Left lung (tissue), 10 donors: ENCODE measurements around the gene MCM10. TPM values are rescaled to one million over a fixed set of nuclear protein-coding genes. Genes with fewer than 3 reads are reported as not detected.
"Not testable (repeated sequence)": the region's sequence is repeated elsewhere in the genome, so short reads cannot be mapped to it uniquely, and the experiment has no call there.

Source experiments
- ATAC-seq: fragments of 200-7000 bp; cut with Tn5 transposase; one replicate; pipeline ENCODE4 v1.9.1; 2020; ENCODE audit warnings: moderate library complexity
- DNase-seq, 4 donors: peaks; one replicate each; pipeline ENCODE4 v3.0.0-alpha.2; 2013 to 2020
- H3K27ac ChIP-seq, 2 donors: fragments of 200-600 bp; sonication (generic) in 1 of 2; one replicate each; pipeline versions ENCODE4 v1.5.0 to v1.8.0; 2020 to 2021
- H3K27me3 ChIP-seq, 2 donors: fragments of 200-600 bp; sonication (generic) in 1 of 2; one replicate each; pipeline versions ENCODE4 v1.5.0 to v1.8.0; 2020 to 2021
- H3K36me3 ChIP-seq, 2 donors: fragments of 200-600 bp; sonication (generic) in 1 of 2; one replicate each; pipeline versions ENCODE4 v1.5.0 to v1.8.0; 2020 to 2021
- H3K4me1 ChIP-seq, 2 donors: fragments of 200-600 bp; one replicate each; pipeline ENCODE4 v1.8.0; 2021
- H3K4me3 ChIP-seq, 2 donors: fragments of 200-600 bp; sonication (generic) in 1 of 2; one replicate each; pipeline versions ENCODE4 v1.5.0 to v1.8.0; 2020 to 2021; ENCODE audit warnings: mild to moderate bottlenecking in 1 of 2
- H3K9me3 ChIP-seq, 2 donors: fragments of 200-600 bp; sonication (generic) in 1 of 2; one replicate each; pipeline versions ENCODE4 v1.5.0 to v1.8.0; 2020 to 2021
- CTCF ChIP-seq, 2 donors: fragments of 200-600 bp; sonication (generic) in 1 of 2; IDR thresholded peaks; one replicate each; pipeline versions ENCODE4 v1.5.0 to v1.8.0; 2021; ENCODE audit warnings: antibody characterized with exemption in 2 of 2
- intact Hi-C, 2 donors: fragments of 100-400 bp; cut with DNase I; formaldehyde crosslinking; loops; one replicate each; pipeline versions ENCODE4 v1.11.2 to v1.14.2; 2022
- polyA plus RNA-seq, 6 donors: library from polyadenylated mRNA; unstranded; fragments of 120-200 nt; gene quantifications; one replicate each; pipeline ENCODE4 v1.2.1, GENCODE V29; 2013; ENCODE audit not compliant: insufficient read length in 6 of 6
- total RNA-seq, 2 donors: library from RNA; stranded (reverse); fragmentation: NEBNext Ultra II Directional; extraction: Animal tissue kit (Norgen Biotek cat#: 25700); gene quantifications; one replicate each; pipeline ENCODE4 v1.2.1, GENCODE V29; 2021
- donor health status: DM: no; HTN: yes; CAD: no.
- donor health status: DM: no; HTN: no; CAD: no.

MCM10 gene
- total and polyA plus RNA-seq, 8 donors, result 4.2 to 13.1 (median 9.2) TPM

- Histone ChIP-seq H3K27ac (no peak overlapping the region), H3K36me3 (no peaks in the 10 kb centered on the region), H3K27me3 (peaks cover 0 to 15% of the 10 kb centered on the region in 2 donors), H3K9me3 (no peaks in the 10 kb centered on the region), H3K4me3 (no peak overlapping the region), H3K4me1 (no peaks in the 10 kb centered on the region)
- no peak for DNase-seq
- no peak for TF ChIP-seq CTCF (IDR thresholded peaks at IDR 0.05)
- intact Hi-C loops, result no loop called here
- no peak for ATAC-seq
Measured at GRCh38 chr10:13231190-13231589, 69.8 kb downstream of the MCM10 start.

- Histone ChIP-seq H3K4me3 (no peak overlapping the region), H3K27ac (no peak overlapping the region), H3K36me3 (no peaks in the 10 kb centered on the region), H3K9me3 (no peaks in the 10 kb centered on the region), H3K27me3 (peaks cover 0 to 15% of the 10 kb centered on the region in 2 donors), H3K4me1 (no peaks in the 10 kb centered on the region)
- ATAC-seq, result no peak
- intact Hi-C loops, result no loop called here
- no peak for DNase-seq
- no peak for TF ChIP-seq CTCF (IDR thresholded peaks at IDR 0.05)
Measured at GRCh38 chr10:13231808-13232207, 70.5 kb downstream of the MCM10 start.

GRCh38 chr10:13233358-13233757, 72.0 kb downstream of the MCM10 start:
- ATAC-seq (no peak), DNase-seq (no peak)
- no peak overlapping the region for H3K27ac ChIP-seq
- H3K27me3 ChIP-seq, result peaks cover 0 to 15% of the 10 kb centered on the region in 2 donors
- H3K9me3 ChIP-seq, result no peaks in the 10 kb centered on the region
- no peak for TF ChIP-seq CTCF (IDR thresholded peaks at IDR 0.05)
- intact Hi-C loops, result no loop called here
- no peak overlapping the region for H3K4me3 ChIP-seq
- H3K36me3 ChIP-seq, result no peaks in the 10 kb centered on the region
- H3K4me1 ChIP-seq, result no peaks in the 10 kb centered on the region

GRCh38 chr10:13234172-13234571, 72.8 kb downstream of the MCM10 start, which contains the start of gene UCMA:
Gene UCMA, minus strand, starts transcription at chr10:13234374. Its CDS starts 116 bp downstream, at chr10:13234258.
- Histone ChIP-seq H3K4me1 (no peaks in the 10 kb centered on the region), H3K36me3 (no peaks in the 10 kb centered on the region), H3K27me3 (peaks cover 0 to 15% of the 10 kb centered on the region in 2 donors), H3K27ac (no peak within 1 kb of the TSS), H3K4me3 (no peak within 1 kb of the TSS), H3K9me3 (no peaks in the 10 kb centered on the region)
- intact Hi-C loops, result no loop called here
- TF ChIP-seq CTCF (IDR thresholded peaks at IDR 0.05), result no peak
- DNase-seq, result no peak
- no peak for ATAC-seq

- DNase-seq, H3K36me3 ChIP-seq, H3K4me1 ChIP-seq, ATAC-seq, intact Hi-C loops, H3K27ac ChIP-seq, H3K9me3 ChIP-seq, H3K4me3 ChIP-seq: not testable (repeated sequence)
- H3K27me3 ChIP-seq, result peaks cover 0 to 15% of the 10 kb centered on the region in 2 donors
Measured at GRCh38 chr10:13234736-13235135, 73.4 kb downstream of the MCM10 start.

- intact Hi-C loops, result no loop called here
- H3K4me3 ChIP-seq, result no peak overlapping the region
Measured at GRCh38 chr10:13236638-13237037, 75.3 kb downstream of the MCM10 start.

More at GRCh38 chr10:13236638-13237037, 75.3 kb downstream of the MCM10 start:
- Histone ChIP-seq H3K36me3 (no peaks in the 10 kb centered on the region), H3K27me3 (peaks cover 0 to 15% of the 10 kb centered on the region in 2 donors), H3K9me3 (no peaks in the 10 kb centered on the region), H3K4me1 (no peaks in the 10 kb centered on the region), H3K27ac (no peak overlapping the region)
- DNase-seq, result no peak
- ATAC-seq, result no peak
- no peak for TF ChIP-seq CTCF (IDR thresholded peaks at IDR 0.05)
